ENCODE data around the gene SSR1. TPM values are rescaled to one million over a fixed set of nuclear protein-coding genes. Genes with fewer than 3 reads are reported as not detected.
"Not testable (repeated sequence)": the region's sequence is repeated elsewhere in the genome, so short reads cannot be mapped to it uniquely, and the experiment has no call there.

SSR1 gene
- total RNA-seq, 2 donors from 2014 or later: 145 to 167 TPM

DNA sequence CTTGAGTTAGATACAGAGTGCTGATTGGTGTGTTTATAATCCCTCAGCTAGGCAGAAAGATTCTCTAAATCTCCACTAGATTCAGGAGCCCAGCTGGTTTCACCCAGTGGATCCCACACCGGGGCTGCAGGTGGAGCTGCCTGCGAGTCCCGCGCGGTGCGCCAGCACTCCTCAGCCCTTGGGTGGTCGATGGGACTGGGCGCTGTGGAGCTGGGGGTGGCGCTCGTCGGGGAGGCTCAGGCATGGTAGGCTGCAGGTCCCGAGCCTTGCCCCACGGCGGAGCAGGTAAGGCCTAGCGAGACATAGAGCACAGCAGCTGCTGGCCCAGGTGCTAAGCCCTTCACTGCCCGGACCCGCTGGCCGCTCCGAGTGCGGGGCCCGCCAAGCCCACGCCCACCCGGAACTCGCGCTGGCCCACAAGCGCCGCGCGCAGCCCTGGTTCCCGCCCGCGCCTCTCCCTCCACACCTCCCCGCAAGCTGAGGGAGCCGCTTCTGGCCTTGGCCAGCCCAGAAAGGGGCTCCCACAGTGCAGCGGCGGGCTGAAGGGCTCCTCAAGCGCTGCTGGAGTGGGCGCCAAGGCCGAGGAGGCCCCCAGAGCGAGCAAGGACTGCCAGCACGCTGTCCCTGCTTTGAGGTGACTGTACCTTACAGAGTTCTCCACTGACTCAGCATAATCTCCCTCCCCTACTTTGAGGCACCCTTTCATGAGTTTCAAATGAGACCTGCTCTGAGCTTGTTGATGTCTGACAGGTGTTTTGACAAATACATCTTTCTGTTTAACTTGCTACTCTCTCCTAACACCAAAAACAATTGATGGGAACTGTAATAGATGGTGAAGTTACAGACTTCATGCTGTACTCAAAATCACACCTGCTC is 3.9 kb upstream of the SSR1 start:
- no peak overlapping the region for H3K9ac ChIP-seq (ENCODE audit: extremely low read depth, low read length, poor library complexity, severe bottlenecking)
- 96 to 100% methylated on average over 4 to 41 of the region's 41 CpGs for WGBS, 2 experiments (ENCODE audit: insufficient coverage in 1 of 2, insufficient read length in 1 of 2)
- no peaks in the 10 kb centered on the region for H3K9me3 ChIP-seq (ENCODE audit: control insufficient read depth, low read length)
- peaks cover 3% of the 10 kb centered on the region for H3K4me1 Mint-ChIP-seq
- no peak for DNase-seq
- H3K36me3 Mint-ChIP-seq (ENCODE audit: low read depth): no peaks in the 10 kb centered on the region
- peaks cover 2% of the 10 kb centered on the region for H3K27me3 Mint-ChIP-seq (ENCODE audit: insufficient read depth)
- no peaks in the 10 kb centered on the region for H3K27me3 ChIP-seq (ENCODE audit: control insufficient read depth, insufficient read depth, low read length, poor library complexity, severe bottlenecking)
- no peak for TF ChIP-seq CTCF (conservative IDR thresholded peaks at IDR 0.05)
- H3K4me3 ChIP-seq (ENCODE audit: low read length): no peak overlapping the region
- no peak overlapping the region for H3K4me3 Mint-ChIP-seq
- H3K36me3 ChIP-seq (ENCODE audit: control insufficient read depth, insufficient read depth, low read length): no peaks in the 10 kb centered on the region
- H3K27ac Mint-ChIP-seq: no peak overlapping the region
- H3K27ac ChIP-seq (ENCODE audit: low read depth, low read length): no peak overlapping the region
- no peaks in the 10 kb centered on the region for H3K4me1 ChIP-seq (ENCODE audit: control insufficient read depth, insufficient read depth, low read length)
- H3K9me3 Mint-ChIP-seq: peaks cover 7% of the 10 kb centered on the region

DNA sequence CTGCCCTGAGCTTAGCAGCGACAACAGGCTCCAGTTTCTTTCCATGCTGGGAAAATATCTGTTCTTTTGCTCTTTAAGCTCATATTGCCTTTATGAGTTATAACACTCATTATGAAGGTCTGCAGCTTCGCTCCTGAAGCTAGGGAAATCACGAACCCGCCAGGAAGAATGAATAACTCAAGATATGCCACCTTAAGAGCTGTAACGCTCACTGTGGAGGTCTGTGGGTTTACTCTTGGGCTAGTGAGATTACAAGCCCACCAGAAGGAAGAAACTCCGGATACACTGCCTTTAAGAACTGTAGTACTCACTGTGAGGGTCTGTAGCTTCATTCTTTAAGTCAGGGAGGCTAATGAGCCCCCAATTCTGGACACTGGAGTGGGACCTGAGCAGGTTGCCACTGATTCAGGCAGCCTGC is 3.0 kb upstream of the SSR1 start:
- Histone ChIP-seq H3K27ac (ENCODE audit: low read depth, low read length) (no peak overlapping the region), H3K9ac (ENCODE audit: extremely low read depth, low read length, poor library complexity, severe bottlenecking) (no peak overlapping the region), H3K9me3 (ENCODE audit: control insufficient read depth, low read length) (no peaks in the 10 kb centered on the region), H3K27me3 (ENCODE audit: control insufficient read depth, insufficient read depth, low read length, poor library complexity, severe bottlenecking) (no peaks in the 10 kb centered on the region), H3K4me3 (ENCODE audit: low read length) (no peak overlapping the region), H3K36me3 (ENCODE audit: control insufficient read depth, insufficient read depth, low read length) (peaks cover 5% of the 10 kb centered on the region), H3K4me1 (ENCODE audit: control insufficient read depth, insufficient read depth, low read length) (no peaks in the 10 kb centered on the region)
- H3K9me3 Mint-ChIP-seq: peaks cover 7% of the 10 kb centered on the region
- no peak overlapping the region for H3K27ac Mint-ChIP-seq
- H3K27me3 Mint-ChIP-seq (ENCODE audit: insufficient read depth): peaks cover 2% of the 10 kb centered on the region
- no peak for DNase-seq
- no peak overlapping the region for H3K4me3 Mint-ChIP-seq
- H3K36me3 Mint-ChIP-seq (ENCODE audit: low read depth): no peaks in the 10 kb centered on the region
- 91 to 95% methylated on average over 5 to 6 of the region's 6 CpGs for WGBS, 2 experiments (ENCODE audit: insufficient coverage in 1 of 2, insufficient read length in 1 of 2)
- H3K4me1 Mint-ChIP-seq: peaks cover 9% of the 10 kb centered on the region
- TF ChIP-seq CTCF (conservative IDR thresholded peaks at IDR 0.05): no peak

- H3K27ac Mint-ChIP-seq; H3K36me3 Mint-ChIP-seq (ENCODE audit: low read depth); H3K4me3 Mint-ChIP-seq: not testable (repeated sequence)
Measured at GRCh38 chr6:7315087-7315947, 2.3 kb upstream of the SSR1 start.

More at GRCh38 chr6:7315087-7315947, 2.3 kb upstream of the SSR1 start:
- H3K27me3 ChIP-seq (ENCODE audit: control insufficient read depth, insufficient read depth, low read length, poor library complexity, severe bottlenecking); H3K27me3 Mint-ChIP-seq (ENCODE audit: insufficient read depth); H3K4me3 ChIP-seq (ENCODE audit: low read length); H3K9ac ChIP-seq (ENCODE audit: extremely low read depth, low read length, poor library complexity, severe bottlenecking); H3K9me3 ChIP-seq (ENCODE audit: control insufficient read depth, low read length); H3K36me3 ChIP-seq (ENCODE audit: control insufficient read depth, insufficient read depth, low read length); H3K27ac ChIP-seq (ENCODE audit: low read depth, low read length); H3K9me3 Mint-ChIP-seq; DNase-seq; H3K4me1 ChIP-seq (ENCODE audit: control insufficient read depth, insufficient read depth, low read length); H3K4me1 Mint-ChIP-seq: not testable (repeated sequence)
- WGBS, 2 experiments (ENCODE audit: insufficient coverage in 1 of 2, insufficient read length in 1 of 2): 92 to 96% methylated on average over 18 to 34 of the region's 34 CpGs
